ENCODE results near the gene EDAR. TPM values are rescaled to one million over a fixed set of nuclear protein-coding genes. Genes with fewer than 3 reads are reported as not detected.
A peak's percentile ranks its signal among the peaks of the same experiment; 100 is the strongest.

The EDAR gene
- total RNA-seq, 4 donors from 2014 or later = 0.38 to 5.0 (median 0.88) TPM; not detected in 1

- Histone ChIP-seq H3K36me3 (no peaks in the 10 kb centered on the region), H3K27ac (no peak overlapping the region), H3K27me3 (no peaks in the 10 kb centered on the region), H3K9me3 (no peaks in the 10 kb centered on the region), H3K4me3 (no peak overlapping the region), H3K4me1 (no peaks in the 10 kb centered on the region)
- DNase-seq = peak in 1 of 3 donors; percentile 33
- TF ChIP-seq CTCF (IDR thresholded peaks at IDR 0.05) (no peak), POLR2A (IDR thresholded peaks at IDR 0.05) (no peak)
These were observed 62.2 kb downstream of the EDAR start for GRCh38 chr2:108926561-108927380.

- TF ChIP-seq CTCF (IDR thresholded peaks at IDR 0.05) = no peak
- no peak for TF ChIP-seq POLR2A (IDR thresholded peaks at IDR 0.05)
- Histone ChIP-seq H3K9me3 (no peaks in the 10 kb centered on the region), H3K27me3 (no peaks in the 10 kb centered on the region), H3K36me3 (no peaks in the 10 kb centered on the region), H3K4me3 (no peak overlapping the region), H3K27ac (no peak overlapping the region), H3K4me1 (no peaks in the 10 kb centered on the region)
- no peak for DNase-seq
These were observed 63.3 kb downstream of the EDAR start for GRCh38 chr2:108925735-108926134.

- TF ChIP-seq CTCF (IDR thresholded peaks at IDR 0.05) = no peak
- no peak for TF ChIP-seq POLR2A (IDR thresholded peaks at IDR 0.05)
- H3K36me3 ChIP-seq = no peaks in the 10 kb centered on the region
- no peaks in the 10 kb centered on the region for H3K4me1 ChIP-seq
- H3K4me3 ChIP-seq = no peak overlapping the region
- no peaks in the 10 kb centered on the region for H3K27me3 ChIP-seq
- DNase-seq = peak in 2 of 3 donors; percentile 15 to 43
- no peak overlapping the region for H3K27ac ChIP-seq
- H3K9me3 ChIP-seq = no peaks in the 10 kb centered on the region
These were observed 63.7 kb downstream of the EDAR start for GRCh38 chr2:108925286-108925685.

- Histone ChIP-seq H3K36me3 (no peaks in the 10 kb centered on the region), H3K9me3 (no peaks in the 10 kb centered on the region), H3K27ac (no peak overlapping the region), H3K4me3 (no peak overlapping the region), H3K4me1 (no peaks in the 10 kb centered on the region), H3K27me3 (no peaks in the 10 kb centered on the region)
- peak in 2 of 3 donors; percentile 29 to 34 for DNase-seq
- TF ChIP-seq POLR2A (IDR thresholded peaks at IDR 0.05) = no peak
- no peak for TF ChIP-seq CTCF (IDR thresholded peaks at IDR 0.05)
These were observed 64.3 kb downstream of the EDAR start for GRCh38 chr2:108924580-108925251.

GRCh38 chr2:108923736-108924579, 65.1 kb downstream of the EDAR start:
- no peaks in the 10 kb centered on the region for H3K27me3 ChIP-seq
- no peak overlapping the region for H3K27ac ChIP-seq
- H3K36me3 ChIP-seq = no peaks in the 10 kb centered on the region
- peak in 2 of 3 donors; percentile 26 to 37 for DNase-seq
- H3K4me1 ChIP-seq = no peaks in the 10 kb centered on the region
- H3K9me3 ChIP-seq = no peaks in the 10 kb centered on the region
- no peak overlapping the region for H3K4me3 ChIP-seq
- no peak for TF ChIP-seq POLR2A (IDR thresholded peaks at IDR 0.05)
- TF ChIP-seq CTCF (IDR thresholded peaks at IDR 0.05) = no peak

Measured in Peyer's patch (tissue), 4 donors.